AG04450 (cell line): ENCODE data around the gene TAF6. TPM values are rescaled to one million over a fixed set of nuclear protein-coding genes. Genes with fewer than 3 reads are reported as not detected.

Source experiments
- CTCF ChIA-PET: fragments of 300-600, 350-600 bp; formaldehyde crosslinking; extraction: SDS; loops from one replicate; lab custom pipeline; 2022; ENCODE audit warnings: antibody characterized with exemption, inconsistent platforms; lab: Charles Lee
- POLR2A ChIA-PET: fragments of 350-600 bp; formaldehyde crosslinking; extraction: SDS; loops from one replicate; lab custom pipeline; 2021; ENCODE audit warnings: antibody characterized with exemption, inconsistent platforms; lab: Yijun Ruan, JAX
- DNase-seq: peaks from one replicate; pipeline ENCODE4 v3.0.0-alpha.2; 2011; ENCODE audit warnings: low read depth, low spot score
- H3K27ac ChIP-seq: one replicate; pipeline ENCODE4 v1.5.1; 2012; ENCODE audit warnings: low read depth, low read length, control low read depth
- H3K27me3 ChIP-seq: one replicate; pipeline ENCODE4 v1.6.0; 2012; ENCODE audit warnings: low read length; ENCODE audit not compliant: control insufficient read depth, insufficient read depth
- H3K4me3 ChIP-seq: 2 replicates; pipeline ENCODE4 v1.5.1; 2011; ENCODE audit warnings: mild to moderate bottlenecking, low read depth, low read length, control low read depth
- H3K9me3 ChIP-seq: 2 replicates; pipeline ENCODE4 v1.5.1; 2012; ENCODE audit warnings: low read length; ENCODE audit not compliant: control insufficient read depth, insufficient read depth
- CTCF ChIP-seq: IDR thresholded peaks from 2 replicates; pipeline ENCODE4 v1.5.1; 2011; ENCODE audit warnings: low read depth, low read length, control low read depth, inconsistent platforms
- polyA plus RNA-seq: library from polyadenylated mRNA; depleted of rRNA; stranded (reverse); fragments of >200 nt; gene quantifications from 2 replicates; pipeline ENCODE4 v1.2.3, GENCODE V29; 2011

The TAF6 gene
- polyA plus RNA-seq, 1 experiment = 28.2 TPM

GRCh38 chr7:100106633-100107032 is 12.5 kb downstream of the TAF6 start:
- no peak for DNase-seq
- POLR2A ChIA-PET = interaction anchor here (0.6 kb wide), 1 partner anchor 87 kb away, joined by 4 read pairs; no protein-coding TSS in a partner anchor

GRCh38 chr7:100105534-100105933 is 13.6 kb downstream of the TAF6 start:
- no peak for DNase-seq
- no peak for TF ChIP-seq CTCF
- peaks cover 2% of the 10 kb centered on the region; the same call in 1 of the 2 replicates for H3K9me3 ChIP-seq
- H3K27ac ChIP-seq = no peak overlapping the region
- H3K27me3 ChIP-seq = no peaks in the 10 kb centered on the region
- ChIA-PET CTCF (no interaction called here), POLR2A (no interaction called here)
- no peak overlapping the region for H3K4me3 ChIP-seq

More at GRCh38 chr7:100106633-100107032, 12.5 kb downstream of the TAF6 start:
- no peak for TF ChIP-seq CTCF
- H3K27me3 ChIP-seq = no peaks in the 10 kb centered on the region
- H3K27ac ChIP-seq = no peak overlapping the region
- CTCF ChIA-PET = no interaction called here
- H3K4me3 ChIP-seq = no peak overlapping the region
- H3K9me3 ChIP-seq = no peaks in the 10 kb centered on the region

- H3K27me3 ChIP-seq = no peaks in the 10 kb centered on the region
- peaks cover 2% of the 10 kb centered on the region; the same call in 1 of the 2 replicates for H3K9me3 ChIP-seq
- TF ChIP-seq CTCF = no peak
- POLR2A ChIA-PET = interaction anchor here (4.8 kb wide), 1 partner anchor 14 kb away, joined by 67 read pairs; the partner anchor contains the start of gene COPS6
- H3K4me3 ChIP-seq = peak overlapping the region; percentile 68
- CTCF ChIA-PET = interaction anchor here (0.6 to 2.4 kb wide), 2 partner anchors 26 to 687 kb away, joined by 3 to 13 read pairs; no protein-coding TSS in a partner anchor
- H3K27ac ChIP-seq = no peak overlapping the region
- DNase-seq = peak; percentile 70
Observed at GRCh38 chr7:100102950-100103840, 16.0 kb downstream of the TAF6 start.

- ChIA-PET POLR2A (interaction anchor here (0.6 to 4.8 kb wide), 13 partner anchors 8 to 1017 kb away, joined by 3 to 67 read pairs (median 5); partner anchors contain the start of genes COPS6, MBLAC1 and ZCWPW1), CTCF (interaction anchor here (0.7 to 2.4 kb wide), 5 partner anchors 18 to 188 kb away, joined by 3 to 13 read pairs (median 4); no protein-coding TSS in a partner anchor)
- DNase-seq = peak; percentile 98
- H3K27ac ChIP-seq = peak within 1 kb of the TSS; percentile 88
- peaks cover 2% of the 10 kb centered on the region; the same call in 1 of the 2 replicates for H3K9me3 ChIP-seq
- no peaks in the 10 kb centered on the region for H3K27me3 ChIP-seq
- no peak for TF ChIP-seq CTCF
- peak within 1 kb of the TSS; percentile 77 for H3K4me3 ChIP-seq
Observed at GRCh38 chr7:100101016-100101862, 17.9 kb downstream of the TAF6 start, which contains the start of the genes AP4M1 and MCM7. Gene AP4M1 (plus strand): TSS chr7:100101643. CDS start chr7:100101715, 72 bp downstream. Gene MCM7 (minus strand): TSS chr7:100101397. CDS start chr7:100101294, 103 bp downstream.
